Lower leg skin (tissue), 4 donors: Measurements from ENCODE around the gene DENND2C. TPM values are rescaled to one million over a fixed set of nuclear protein-coding genes. Genes with fewer than 3 reads are reported as not detected.

Source experiments
- DNase-seq, 2 donors: peaks; one replicate each; pipeline ENCODE4 v3.0.0-alpha.2; 2019; ENCODE audit warnings: low spot score in 2 of 2
- H3K4me3 ChIP-seq: fragments of 200-600 bp; sonication (generic); 2 replicates; pipeline ENCODE4 v1.5.1; 2017; ENCODE audit warnings: mild to moderate bottlenecking, low read depth; ENCODE audit not compliant: poor library complexity, severe bottlenecking
- POLR2A ChIP-seq, 2 donors: fragments of 450-650 bp; IDR thresholded peaks; one replicate each; pipeline ENCODE4 v1.6.1; 2016 to 2017; ENCODE audit warnings: antibody characterized with exemption in 2 of 2, mild to moderate bottlenecking in 1 of 2, moderate library complexity in 1 of 2
- WGBS, 2 donors: methylation state at CpG; one replicate each; pipeline ENCODE4 v1.1.5; 2018; 5-methylcytosine and 5-hydroxymethylcytosine counted together
- intact Hi-C: fragments of 100-400 bp; cut with DNase I; formaldehyde crosslinking; loops from one replicate; pipeline ENCODE4 v1.15.0; 2023; ENCODE audit warnings: low total_unique reads
- total RNA-seq, 4 donors: library from RNA; depleted of rRNA; stranded (reverse); fragments of >200 nt; gene quantifications; one replicate each; pipeline ENCODE4 v1.1.0, GENCODE V29; 2016
- TF ChIP-seq, protein P1 (sequence below), 3 donors: fragments of 450-650 bp; IDR thresholded peaks; one replicate each; pipeline ENCODE4 v1.5.1; 2016; ENCODE audit warnings: antibody characterized with exemption in 3 of 3, mild to moderate bottlenecking in 3 of 3, moderate library complexity in 2 of 3

Gene DENND2C
- total RNA-seq, 4 donors from 2014 or later: 43.0 to 61.2 (median 52.5) TPM

DNA sequence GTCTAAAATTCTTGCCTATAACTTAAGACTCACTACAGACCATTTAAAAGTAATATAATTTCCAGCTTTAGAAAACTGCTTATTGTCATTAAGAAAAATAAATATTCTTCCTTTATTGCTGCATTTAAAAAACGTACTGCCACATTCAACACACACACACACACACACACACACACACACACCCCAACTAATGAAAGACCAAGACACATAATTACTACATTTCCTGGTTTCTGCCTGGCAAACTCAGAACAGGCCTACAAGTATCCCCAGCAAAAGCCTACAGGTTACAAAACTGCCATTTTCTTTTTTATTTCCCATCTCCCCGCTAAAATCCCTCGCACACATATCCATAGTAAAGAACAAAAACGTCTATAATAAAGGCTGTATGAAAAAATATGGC lies 1.5 kb downstream of the DENND2C start:
- H3K4me3 ChIP-seq: no peak overlapping the region
- intact Hi-C loops: no loop called here
- TF ChIP-seq, protein P1, sequence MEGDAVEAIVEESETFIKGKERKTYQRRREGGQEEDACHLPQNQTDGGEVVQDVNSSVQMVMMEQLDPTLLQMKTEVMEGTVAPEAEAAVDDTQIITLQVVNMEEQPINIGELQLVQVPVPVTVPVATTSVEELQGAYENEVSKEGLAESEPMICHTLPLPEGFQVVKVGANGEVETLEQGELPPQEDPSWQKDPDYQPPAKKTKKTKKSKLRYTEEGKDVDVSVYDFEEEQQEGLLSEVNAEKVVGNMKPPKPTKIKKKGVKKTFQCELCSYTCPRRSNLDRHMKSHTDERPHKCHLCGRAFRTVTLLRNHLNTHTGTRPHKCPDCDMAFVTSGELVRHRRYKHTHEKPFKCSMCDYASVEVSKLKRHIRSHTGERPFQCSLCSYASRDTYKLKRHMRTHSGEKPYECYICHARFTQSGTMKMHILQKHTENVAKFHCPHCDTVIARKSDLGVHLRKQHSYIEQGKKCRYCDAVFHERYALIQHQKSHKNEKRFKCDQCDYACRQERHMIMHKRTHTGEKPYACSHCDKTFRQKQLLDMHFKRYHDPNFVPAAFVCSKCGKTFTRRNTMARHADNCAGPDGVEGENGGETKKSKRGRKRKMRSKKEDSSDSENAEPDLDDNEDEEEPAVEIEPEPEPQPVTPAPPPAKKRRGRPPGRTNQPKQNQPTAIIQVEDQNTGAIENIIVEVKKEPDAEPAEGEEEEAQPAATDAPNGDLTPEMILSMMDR (IDR thresholded peaks at IDR 0.05): no peak
- TF ChIP-seq POLR2A (IDR thresholded peaks at IDR 0.05): no peak
- no peak for DNase-seq
- WGBS, 2 donors: 56 to 59% methylated on average over 4 of the region's 4 CpGs

DNA sequence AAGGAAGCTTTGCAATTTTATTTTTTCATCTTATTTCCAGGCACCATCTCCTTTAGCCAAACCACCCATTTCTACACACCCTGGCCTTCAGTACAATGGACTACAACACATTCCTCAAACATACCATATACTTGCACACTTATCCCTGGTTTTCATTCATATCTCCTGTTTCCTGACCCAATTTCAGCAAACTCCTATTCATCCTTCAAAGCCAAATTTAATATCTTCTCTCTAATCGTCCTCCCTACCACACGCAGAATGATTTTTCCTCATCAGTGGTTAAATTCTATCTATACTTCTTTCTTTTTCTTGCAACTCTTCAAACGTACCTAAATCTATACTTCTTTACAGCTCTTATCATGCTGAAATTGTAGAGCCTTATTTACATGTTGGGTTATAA lies 2.9 kb downstream of the DENND2C start:
- TF ChIP-seq POLR2A (IDR thresholded peaks at IDR 0.05): no peak
- TF ChIP-seq, protein P1 (IDR thresholded peaks at IDR 0.05): no peak
- no peak for DNase-seq
- WGBS, 2 donors: 93 to 95% methylated on average over 3 of the region's 3 CpGs
- H3K4me3 ChIP-seq: no peak overlapping the region
- intact Hi-C loops: no loop called here

DNA sequence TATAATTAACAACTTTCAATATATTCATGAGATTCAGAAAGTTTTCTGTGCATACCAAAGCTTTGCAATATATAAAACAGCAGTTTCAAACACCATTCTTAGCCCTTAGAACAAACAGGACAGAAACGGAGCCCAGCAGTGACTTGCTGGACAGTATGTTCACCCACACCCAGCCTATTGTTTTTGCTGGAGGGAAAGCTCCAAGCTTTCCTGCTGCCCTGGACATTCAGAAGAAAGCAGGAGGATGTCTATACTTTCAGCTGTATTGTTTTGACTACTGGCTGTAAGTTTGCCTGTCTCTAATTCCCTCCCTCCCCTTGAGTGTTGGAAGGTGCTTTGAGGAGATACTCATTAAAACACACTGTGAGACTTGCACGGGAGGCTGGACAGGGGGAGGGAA lies 9.6 kb downstream of the DENND2C start:
- WGBS, 2 donors: 35 to 50% methylated on average over 2 of the region's 2 CpGs
- no peak overlapping the region for H3K4me3 ChIP-seq
- no peak for TF ChIP-seq POLR2A (IDR thresholded peaks at IDR 0.05)
- TF ChIP-seq, protein P1 (IDR thresholded peaks at IDR 0.05): no peak
- intact Hi-C loops: no loop called here
- DNase-seq: no peak

DNA sequence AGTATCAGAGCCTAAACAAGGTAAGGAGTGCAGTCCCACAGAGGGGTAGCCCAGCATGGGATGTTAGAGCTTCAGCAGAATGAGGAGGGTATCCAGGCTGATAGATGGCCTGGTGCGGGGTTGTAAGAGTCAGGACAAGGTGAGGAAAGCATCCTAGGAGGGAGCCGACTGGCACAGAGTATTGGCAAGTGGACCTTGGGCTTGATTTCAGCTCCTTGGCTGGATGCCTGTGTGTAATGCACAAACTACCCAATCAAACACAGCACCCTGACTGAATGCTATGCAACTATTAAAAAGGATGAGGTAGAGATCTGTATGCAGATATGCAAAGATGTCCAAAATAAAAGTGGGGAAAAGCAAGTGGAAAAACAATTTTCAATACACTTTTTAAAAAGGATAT lies 18.0 kb downstream of the DENND2C start:
- intact Hi-C loops: no loop called here
- no peak for TF ChIP-seq POLR2A (IDR thresholded peaks at IDR 0.05)
- TF ChIP-seq, protein P1 (IDR thresholded peaks at IDR 0.05): no peak
- no peak for DNase-seq
- 64 to 76% methylated on average over 2 of the region's 2 CpGs for WGBS, 2 donors
- H3K4me3 ChIP-seq: no peak overlapping the region

DNA sequence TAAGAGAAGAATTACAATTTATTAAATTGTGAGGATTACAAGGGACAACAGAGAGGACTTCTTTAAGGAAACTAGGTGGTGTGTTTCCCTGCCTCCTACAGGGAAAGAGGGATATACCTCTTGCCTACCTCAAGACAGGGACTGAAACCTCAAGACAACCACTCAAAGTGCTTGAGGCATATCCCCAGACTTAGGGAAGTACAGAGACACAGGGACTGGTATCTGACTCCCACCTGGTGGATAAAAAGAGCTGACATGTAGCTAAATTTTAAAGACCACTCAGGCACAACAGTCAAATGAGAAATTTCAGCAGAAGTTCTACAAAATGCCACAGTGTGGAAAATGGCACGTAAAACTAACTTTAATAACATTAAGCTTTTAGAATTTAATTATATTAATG lies 21.3 kb downstream of the DENND2C start:
- no peak overlapping the region for H3K4me3 ChIP-seq
- DNase-seq: no peak
- WGBS, 2 donors: 93 to 95% methylated on average over 1 of the region's 1 CpG
- TF ChIP-seq POLR2A (IDR thresholded peaks at IDR 0.05): no peak
- TF ChIP-seq, protein P1 (IDR thresholded peaks at IDR 0.05): no peak
- intact Hi-C loops: no loop called here

DNA sequence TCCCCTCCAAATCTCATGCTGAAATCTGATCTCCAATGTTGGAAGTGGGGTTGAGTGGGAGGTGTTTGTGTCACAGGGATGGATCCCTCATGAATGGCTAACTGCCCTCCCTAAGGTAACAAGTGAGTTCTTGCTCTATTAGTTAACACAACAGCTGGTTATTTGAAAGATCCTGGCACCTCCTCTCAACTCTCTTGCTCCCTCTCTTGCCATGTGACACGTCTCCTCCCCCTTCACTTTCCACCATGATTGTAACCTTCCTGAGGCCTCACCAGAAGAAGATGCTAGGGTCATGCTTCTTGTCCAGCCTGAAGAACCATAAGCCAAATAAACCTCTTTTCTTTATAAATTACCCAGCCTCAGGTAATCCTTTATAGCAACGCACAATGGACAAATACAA lies 28.5 kb downstream of the DENND2C start:
- DNase-seq: no peak
- intact Hi-C loops: no loop called here
- no peak for TF ChIP-seq POLR2A (IDR thresholded peaks at IDR 0.05)
- TF ChIP-seq, protein P1 (IDR thresholded peaks at IDR 0.05): no peak
- 88 to 93% methylated on average over 2 of the region's 2 CpGs for WGBS, 2 donors
- H3K4me3 ChIP-seq: no peak overlapping the region
